Prostate gland (tissue), 2 donors: ENCODE data around the gene CGNL1. TPM values are rescaled to one million over a fixed set of nuclear protein-coding genes. Genes with fewer than 3 reads are reported as not detected.

Experiments
- DNase-seq: peaks from one replicate; pipeline ENCODE4 v3.0.0-alpha.2; 2019; ENCODE audit warnings: low spot score
- H3K27ac ChIP-seq, 2 donors: fragments of 200-600 bp; sonication (generic); 2 replicates each; pipeline ENCODE4 v1.5.1; 2017 to 2019
- H3K27me3 ChIP-seq: fragments of 200-600 bp; sonication (generic); replicated peaks from 2 replicates; pipeline ENCODE4 v1.5.1; 2019; ENCODE audit not compliant: insufficient read depth
- H3K36me3 ChIP-seq, 2 donors: fragments of 200-600 bp; sonication (generic); 1 replicate in 1 of 2; 2 replicates in 1 of 2; pipeline versions ENCODE4 v1.5.1 to v1.8.1; 2017 to 2019
- H3K4me1 ChIP-seq: fragments of 200-600 bp; sonication (generic); replicated peaks from 2 replicates; pipeline ENCODE4 v1.5.1; 2019
- H3K4me3 ChIP-seq, 2 donors: fragments of 200-600 bp; sonication (generic); 2 replicates each; pipeline ENCODE4 v1.5.1; 2017 to 2019
- H3K9me3 ChIP-seq: fragments of 200-600 bp; sonication (generic); 2 replicates; pipeline ENCODE4 v1.5.1; 2017
- CTCF ChIP-seq, 4 experiments: fragments of 200-600 bp in 2 of 4; fragments of 450-650 bp in 2 of 4; sonication (generic) in 2 of 4; IDR thresholded peaks; 1 replicate in 3 of 4; 2 replicates in 1 of 4; pipeline ENCODE4 v1.5.1; 2016 to 2019; ENCODE audit warnings: antibody characterized with exemption in 4 of 4, mild to moderate bottlenecking in 2 of 4, moderate library complexity in 2 of 4
- POLR2A ChIP-seq: fragments of 450-650 bp; IDR thresholded peaks from one replicate; pipeline ENCODE4 v1.6.1; 2016; ENCODE audit warnings: antibody characterized with exemption, mild to moderate bottlenecking
- POLR2AphosphoS5 ChIP-seq: sonication (generic); formaldehyde crosslinking; IDR thresholded peaks from one replicate; pipeline ENCODE4 v1.6.1; 2017; ENCODE audit warnings: antibody characterized with exemption
- WGBS: methylation state at CpG from one replicate; pipeline ENCODE4 v1.1.5; 2018; 5-methylcytosine and 5-hydroxymethylcytosine counted together
- intact Hi-C: fragments of 100-400 bp; cut with DNase I; formaldehyde crosslinking; loops from one replicate; pipeline ENCODE4 v1.14.2; 2022
- total RNA-seq, 2 donors: library from RNA; depleted of rRNA; stranded (reverse); fragments of >200 nt; gene quantifications; one replicate each; pipeline ENCODE4 v1.1.0, GENCODE V29; 2016

CGNL1 gene
- total RNA-seq, 2 donors from 2014 or later: 49.0 to 65.6 TPM

- Histone ChIP-seq H3K4me1 (peaks cover 3% of the 10 kb centered on the region), H3K27ac (peak overlapping the region; percentile 95 to 96), H3K4me3 (peak overlapping the region; percentile 91 to 97), H3K27me3 (no peaks in the 10 kb centered on the region), H3K9me3 (no peaks in the 10 kb centered on the region), H3K36me3 (no peaks in the 10 kb centered on the region)
- DNase-seq: peak; percentile 70
- peak; percentile 81 for TF ChIP-seq POLR2AphosphoS5
- TF ChIP-seq POLR2A: no peak
- TF ChIP-seq CTCF (IDR thresholded peaks at IDR 0.05): peak in 2 of 4 experiments; percentile 14 to 55
- intact Hi-C loops: loop anchor here (10.0 kb wide), 1 partner anchor 147 kb away; no protein-coding TSS in a partner anchor
- 9% methylated on average over 4 of the region's 4 CpGs for WGBS
Observed at GRCh38 chr15:57377478-57377847, 1.2 kb downstream of the CGNL1 start.

GRCh38 chr15:57379487-57379886 lies 3.2 kb downstream of the CGNL1 start:
- TF ChIP-seq CTCF (IDR thresholded peaks at IDR 0.05) (no peak), POLR2AphosphoS5 (no peak), POLR2A (no peak)
- H3K9me3 ChIP-seq: no peaks in the 10 kb centered on the region
- intact Hi-C loops: loop anchor here (10.0 kb wide), 1 partner anchor 145 kb away; no protein-coding TSS in a partner anchor
- peaks cover 9% of the 10 kb centered on the region for H3K4me1 ChIP-seq
- H3K36me3 ChIP-seq: no peaks in the 10 kb centered on the region
- peak overlapping the region in 1 of 2 donors; percentile 10 for H3K4me3 ChIP-seq
- WGBS: 34% methylated on average over 3 of the region's 3 CpGs
- no peak for DNase-seq
- H3K27ac ChIP-seq: peak overlapping the region; percentile 95 to 96
- no peaks in the 10 kb centered on the region for H3K27me3 ChIP-seq

GRCh38 chr15:57380854-57381253 lies 4.5 kb downstream of the CGNL1 start:
- H3K27ac ChIP-seq: peak overlapping the region; percentile 95 to 96
- DNase-seq: no peak
- no peaks in the 10 kb centered on the region for H3K9me3 ChIP-seq
- 64% methylated on average over 2 of the region's 2 CpGs for WGBS
- H3K4me3 ChIP-seq: no peak overlapping the region
- no peaks in the 10 kb centered on the region for H3K36me3 ChIP-seq
- no peak for TF ChIP-seq POLR2A
- no peak for TF ChIP-seq CTCF (IDR thresholded peaks at IDR 0.05)
- no peak for TF ChIP-seq POLR2AphosphoS5
- H3K4me1 ChIP-seq: peaks cover 9% of the 10 kb centered on the region
- H3K27me3 ChIP-seq: no peaks in the 10 kb centered on the region
- intact Hi-C loops: no loop called here

GRCh38 chr15:57382215-57382614 lies 5.9 kb downstream of the CGNL1 start:
- H3K27ac ChIP-seq: peak overlapping the region; percentile 72 to 95

More at GRCh38 chr15:57382215-57382614, 5.9 kb downstream of the CGNL1 start:
- WGBS: 19% methylated on average over 7 of the region's 7 CpGs
- TF ChIP-seq CTCF (IDR thresholded peaks at IDR 0.05) (no peak), POLR2A (peak; percentile 13), POLR2AphosphoS5 (peak; percentile 82)
- Histone ChIP-seq H3K4me1 (peaks cover 9% of the 10 kb centered on the region), H3K9me3 (no peaks in the 10 kb centered on the region), H3K27me3 (no peaks in the 10 kb centered on the region), H3K36me3 (no peaks in the 10 kb centered on the region), H3K4me3 (no peak overlapping the region)
- intact Hi-C loops: no loop called here
- peak; percentile 63 for DNase-seq
